ENCODE data around the gene NCK2. TPM values are rescaled to one million over a fixed set of nuclear protein-coding genes. Genes with fewer than 3 reads are reported as not detected.

The NCK2 gene
- total and polyA plus RNA-seq, 2 of the 13 experiments (the other 11 are each of a cell fraction or from before 2014, with no cell fraction given), result 14.8 to 23.5 TPM

GRCh38 chr2:105730170-105730569 is 14.5 kb upstream of the NCK2 start (continued):
- TF ChIP-seq, protein P1, sequence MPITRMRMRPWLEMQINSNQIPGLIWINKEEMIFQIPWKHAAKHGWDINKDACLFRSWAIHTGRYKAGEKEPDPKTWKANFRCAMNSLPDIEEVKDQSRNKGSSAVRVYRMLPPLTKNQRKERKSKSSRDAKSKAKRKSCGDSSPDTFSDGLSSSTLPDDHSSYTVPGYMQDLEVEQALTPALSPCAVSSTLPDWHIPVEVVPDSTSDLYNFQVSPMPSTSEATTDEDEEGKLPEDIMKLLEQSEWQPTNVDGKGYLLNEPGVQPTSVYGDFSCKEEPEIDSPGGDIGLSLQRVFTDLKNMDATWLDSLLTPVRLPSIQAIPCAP (CRISPR knock-in tag; IDR thresholded peaks at IDR 0.05; ENCODE audit: low read depth), result no peak
- TF ChIP-seq LCORL (IDR thresholded peaks at IDR 0.05) (no peak), LCORL (CRISPR knock-in tag; IDR thresholded peaks at IDR 0.05) (no peak), ZNF230 (CRISPR knock-in tag; IDR thresholded peaks at IDR 0.05) (no peak), BRF2 (CRISPR knock-in tag; IDR thresholded peaks at IDR 0.05) (no peak)

GRCh38 chr2:105731511-105731910 is 13.2 kb upstream of the NCK2 start:
- H3K27me3 ChIP-seq (ENCODE audit: control insufficient read depth in 1 of 2, insufficient read depth in 2 of 2, low read length in 2 of 2), result peaks cover 0 to 18% of the 10 kb centered on the region in 2 experiments; a peak in 2 of 5 replicates
- no peak for FAIRE-seq
- in situ Hi-C loops (cut with HindIII; ENCODE audit: extremely low pct_ligation_motif_present, low pct_unique_long_range_greater_than_20kb), result no loop called here
- H3K4me3 ChIP-seq (replicated peaks in 1 of 3; ENCODE audit: insufficient read depth in 1 of 3, low read depth in 2 of 3, low read length in 3 of 3), result no peak overlapping the region
- intact Hi-C loops (cut with micrococcal nuclease; ENCODE audit: unreplicated experiment), result no loop called here
- POLR2A ChIA-PET, result no interaction called here
- WGBS (ENCODE audit: low lambda C conversion rate), result 22% methylated on average over 4 of the region's 4 CpGs
- H2AFZ ChIP-seq (ENCODE audit: low read length), result no peak overlapping the region
- H3K4me1 ChIP-seq (ENCODE audit: insufficient read depth, low read length), result no peaks in the 10 kb centered on the region
- DNase-seq (ENCODE audit: low spot score), result no peak
- no peaks in the 10 kb centered on the region for H4K20me1 ChIP-seq (ENCODE audit: insufficient read depth, low read length)
- no peaks in the 10 kb centered on the region for H3K36me3 ChIP-seq (replicated peaks in 1 of 2; ENCODE audit: control insufficient read depth in 1 of 2, insufficient read depth in 2 of 2, low read length in 2 of 2)
- H3K79me2 ChIP-seq (ENCODE audit: insufficient read depth, low read length), result no peaks in the 10 kb centered on the region
- TF ChIP-seq ATM (IDR thresholded peaks at IDR 0.05; ENCODE audit: borderline replicate concordance), result no peak
- H3K9ac ChIP-seq (ENCODE audit: insufficient read depth, low read depth, low read length), result no peak overlapping the region
- ATAC-seq, result no peak
- CTCF ChIA-PET (ENCODE audit: low intra/inter-chr PET ratio, low total read pairs), result no interaction called here
- H3K9me3 ChIP-seq (ENCODE audit: low read length), result no peaks in the 10 kb centered on the region; the same call in 1 of the 2 replicates
- H3K27ac ChIP-seq (ENCODE audit: extremely low read length, insufficient read depth, low read length), result no peak overlapping the region
- BruUV-seq (replicated peaks), result no TSS peak
- H3K4me2 ChIP-seq (ENCODE audit: low read depth, low read length), result no peak overlapping the region

Measured in HepG2 (cell line).